Peyer's patch (tissue), 4 donors: Measurements from ENCODE around the gene GUCY2D. TPM values are rescaled to one million over a fixed set of nuclear protein-coding genes. Genes with fewer than 3 reads are reported as not detected.

Experiments used
- DNase-seq, 3 donors: peaks; one replicate each; pipeline ENCODE4 v3.0.0-alpha.2; 2017 to 2019
- H3K27ac ChIP-seq, 4 donors: fragments of 200-600 bp; sonication (generic); one replicate each; pipeline ENCODE4 v1.5.1; 2016 to 2019
- H3K27me3 ChIP-seq, 2 donors: fragments of 200-600 bp; sonication (generic); one replicate each; pipeline ENCODE4 v1.5.1; 2019
- H3K36me3 ChIP-seq, 3 donors: fragments of 200-600 bp; sonication (generic); one replicate each; pipeline ENCODE4 v1.5.1; 2016 to 2019
- H3K4me1 ChIP-seq, 4 donors: fragments of 200-600 bp; sonication (generic); one replicate each; pipeline ENCODE4 v1.5.1; 2016 to 2019
- H3K4me3 ChIP-seq, 4 donors: fragments of 200-600 bp; sonication (generic); 1 replicate in 3 of 4; 2 replicates in 1 of 4; pipeline ENCODE4 v1.5.1; 2016 to 2019; ENCODE audit warnings: mild to moderate bottlenecking in 1 of 4
- H3K9me3 ChIP-seq, 4 donors: fragments of 200-600 bp; sonication (generic); one replicate each; pipeline ENCODE4 v1.5.1; 2016 to 2019; ENCODE audit warnings: mild to moderate bottlenecking in 1 of 4
- POLR2A ChIP-seq, 2 donors: fragments of 450-650 bp; IDR thresholded peaks; one replicate each; pipeline ENCODE4 v1.5.1; 2017; ENCODE audit warnings: antibody characterized with exemption in 2 of 2, mild to moderate bottlenecking in 2 of 2, moderate library complexity in 2 of 2
- total RNA-seq, 4 donors: library from RNA; depleted of rRNA; stranded (reverse); fragments of >200 nt; gene quantifications; one replicate each; pipeline ENCODE4 v1.1.0, GENCODE V29; 2016
- TF ChIP-seq, protein P1 (sequence below), 6 experiments: fragments of 450-650 bp in 4 of 6; fragments of 200-600 bp in 2 of 6; sonication (generic) in 1 of 6; IDR thresholded peaks; one replicate each; pipeline ENCODE4 v1.5.1; 2017 to 2019; ENCODE audit warnings: antibody characterized with exemption in 6 of 6, mild to moderate bottlenecking in 3 of 6, moderate library complexity in 1 of 6

GUCY2D gene
- total RNA-seq, 4 donors from 2014 or later = not detected

DNA sequence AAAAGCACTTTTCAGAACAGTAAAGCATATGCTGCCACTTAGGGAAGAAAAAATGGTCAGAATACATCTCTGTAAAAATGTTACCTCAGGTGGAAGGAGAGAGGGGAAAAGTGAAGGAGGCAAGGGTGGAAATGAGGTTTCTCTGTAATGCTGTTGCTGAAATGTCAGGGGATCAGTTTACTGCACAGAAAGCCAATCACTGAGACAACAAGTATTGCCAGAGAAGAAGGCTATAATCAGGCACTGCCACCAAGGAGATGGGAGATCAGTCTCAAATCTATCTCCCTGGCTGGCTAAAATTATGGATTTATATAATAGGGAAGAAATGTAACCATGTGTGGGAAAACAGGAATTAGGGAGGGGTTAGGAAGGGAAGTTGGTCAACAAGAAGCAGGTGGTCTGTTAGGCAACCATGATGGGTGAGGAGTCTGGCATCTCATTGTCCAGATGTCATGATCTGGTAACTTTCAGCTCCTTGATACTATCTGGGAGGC, 27.7 kb upstream of the GUCY2D start:
- Histone ChIP-seq H3K36me3 (no peaks in the 10 kb centered on the region), H3K4me3 (no peak overlapping the region), H3K4me1 (no peaks in the 10 kb centered on the region), H3K27ac (no peak overlapping the region), H3K9me3 (peaks cover 0 to 12% (median 5%) of the 10 kb centered on the region in 4 donors), H3K27me3 (no peaks in the 10 kb centered on the region)
- DNase-seq = no peak
- TF ChIP-seq, protein P1, sequence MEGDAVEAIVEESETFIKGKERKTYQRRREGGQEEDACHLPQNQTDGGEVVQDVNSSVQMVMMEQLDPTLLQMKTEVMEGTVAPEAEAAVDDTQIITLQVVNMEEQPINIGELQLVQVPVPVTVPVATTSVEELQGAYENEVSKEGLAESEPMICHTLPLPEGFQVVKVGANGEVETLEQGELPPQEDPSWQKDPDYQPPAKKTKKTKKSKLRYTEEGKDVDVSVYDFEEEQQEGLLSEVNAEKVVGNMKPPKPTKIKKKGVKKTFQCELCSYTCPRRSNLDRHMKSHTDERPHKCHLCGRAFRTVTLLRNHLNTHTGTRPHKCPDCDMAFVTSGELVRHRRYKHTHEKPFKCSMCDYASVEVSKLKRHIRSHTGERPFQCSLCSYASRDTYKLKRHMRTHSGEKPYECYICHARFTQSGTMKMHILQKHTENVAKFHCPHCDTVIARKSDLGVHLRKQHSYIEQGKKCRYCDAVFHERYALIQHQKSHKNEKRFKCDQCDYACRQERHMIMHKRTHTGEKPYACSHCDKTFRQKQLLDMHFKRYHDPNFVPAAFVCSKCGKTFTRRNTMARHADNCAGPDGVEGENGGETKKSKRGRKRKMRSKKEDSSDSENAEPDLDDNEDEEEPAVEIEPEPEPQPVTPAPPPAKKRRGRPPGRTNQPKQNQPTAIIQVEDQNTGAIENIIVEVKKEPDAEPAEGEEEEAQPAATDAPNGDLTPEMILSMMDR (IDR thresholded peaks at IDR 0.05) = no peak
- no peak for TF ChIP-seq POLR2A (IDR thresholded peaks at IDR 0.05)

DNA sequence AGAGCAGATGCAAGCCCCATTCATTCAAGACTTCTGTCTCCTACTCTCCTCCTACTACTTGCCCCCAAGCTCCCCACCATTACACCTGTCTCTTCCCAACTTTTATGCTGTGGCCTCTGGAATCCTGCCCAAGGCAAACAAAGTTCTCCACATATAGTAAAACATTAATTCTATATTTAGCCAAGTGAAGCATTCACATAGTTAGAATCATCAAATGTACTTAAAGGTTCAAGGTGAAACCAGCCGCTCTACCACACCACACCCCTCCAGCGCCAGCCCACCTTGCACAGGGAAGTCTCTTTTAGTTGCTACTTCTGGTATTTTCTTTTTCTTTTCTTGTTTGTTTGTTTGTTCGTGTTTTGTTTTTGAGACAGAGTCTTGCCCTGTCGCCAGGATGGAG, 25.4 kb upstream of the GUCY2D start:
- H3K27me3 ChIP-seq = no peaks in the 10 kb centered on the region
- TF ChIP-seq POLR2A (IDR thresholded peaks at IDR 0.05) = no peak
- TF ChIP-seq, protein P1 (IDR thresholded peaks at IDR 0.05) = no peak
- no peak overlapping the region for H3K4me3 ChIP-seq
- no peak overlapping the region for H3K27ac ChIP-seq
- no peak for DNase-seq
- no peaks in the 10 kb centered on the region for H3K36me3 ChIP-seq
- H3K9me3 ChIP-seq = peaks cover 0 to 12% (median 5%) of the 10 kb centered on the region in 4 donors
- no peaks in the 10 kb centered on the region for H3K4me1 ChIP-seq

DNA sequence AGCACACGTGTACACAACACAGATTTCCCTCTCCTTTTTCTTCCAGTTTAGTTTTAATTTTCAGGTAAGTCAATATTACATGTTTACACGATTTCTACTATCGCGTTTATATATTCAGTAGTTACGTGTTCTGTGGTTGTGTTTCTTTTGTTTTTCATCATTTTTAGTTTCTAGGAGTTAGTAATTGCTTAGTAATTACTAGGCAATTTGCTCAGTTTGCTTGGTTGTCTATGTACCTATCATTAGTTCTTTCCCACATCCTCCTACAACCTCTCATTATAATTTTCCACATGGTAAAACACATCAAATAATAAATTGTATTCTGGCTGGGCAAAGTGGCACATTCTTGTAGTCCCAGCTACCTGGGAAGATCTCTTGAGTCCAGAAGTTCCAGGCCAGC, 24.6 kb upstream of the GUCY2D start:
- no peaks in the 10 kb centered on the region for H3K27me3 ChIP-seq

DNA sequence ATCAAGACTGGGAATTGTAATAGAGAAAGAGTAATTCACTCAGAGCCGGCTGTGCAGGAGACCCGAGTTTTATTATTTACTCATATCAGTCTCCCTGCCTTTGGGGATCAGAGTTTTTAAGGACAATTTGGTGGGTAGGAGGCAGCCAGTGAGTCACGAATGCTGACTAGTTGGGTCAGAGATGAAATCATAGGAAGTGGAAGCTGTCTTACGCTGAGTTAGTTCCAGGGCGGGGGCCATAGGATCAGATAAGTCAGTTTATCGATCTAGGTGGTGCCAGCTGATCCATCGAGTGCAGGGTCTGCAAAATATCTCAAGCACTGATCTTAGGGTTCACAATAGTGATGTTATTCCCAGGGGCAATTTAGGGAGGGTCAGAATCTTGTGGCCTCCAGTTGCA, 20.2 kb upstream of the GUCY2D start:
- H3K9me3 ChIP-seq = no peaks in the 10 kb centered on the region
- no peak for TF ChIP-seq POLR2A (IDR thresholded peaks at IDR 0.05)
- TF ChIP-seq, protein P1 (IDR thresholded peaks at IDR 0.05) = no peak
- no peak for DNase-seq
- no peaks in the 10 kb centered on the region for H3K27me3 ChIP-seq
- H3K4me3 ChIP-seq = no peak overlapping the region
- no peaks in the 10 kb centered on the region for H3K36me3 ChIP-seq
- H3K4me1 ChIP-seq = no peaks in the 10 kb centered on the region
- H3K27ac ChIP-seq = no peak overlapping the region

More for the DNA sequence above, 24.6 kb upstream of the GUCY2D start:
- Histone ChIP-seq H3K9me3 (peaks cover 0 to 12% (median 5%) of the 10 kb centered on the region in 4 donors), H3K4me1 (no peaks in the 10 kb centered on the region), H3K27ac (no peak overlapping the region), H3K4me3 (no peak overlapping the region), H3K36me3 (no peaks in the 10 kb centered on the region)
- DNase-seq = no peak
- TF ChIP-seq, protein P1 (IDR thresholded peaks at IDR 0.05) = no peak
- no peak for TF ChIP-seq POLR2A (IDR thresholded peaks at IDR 0.05)

DNA sequence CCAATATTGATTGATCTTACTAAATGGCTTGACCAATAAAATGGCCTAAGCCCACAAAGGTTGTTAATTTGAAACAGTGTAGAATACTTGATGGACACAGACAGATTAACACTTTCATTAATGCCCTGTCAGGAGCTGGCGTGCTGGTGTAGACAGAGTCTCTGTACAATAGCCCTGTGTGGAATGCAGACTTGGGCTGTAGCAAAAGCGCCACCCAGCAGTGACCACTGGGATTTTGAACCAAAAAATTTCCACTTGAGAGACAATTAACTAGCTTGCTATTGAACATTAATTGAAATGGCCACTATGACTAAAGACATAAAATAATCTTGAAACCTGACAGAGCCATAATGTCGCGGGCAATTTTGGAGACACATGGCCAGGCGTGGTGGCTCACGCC, 19.7 kb upstream of the GUCY2D start:
- H3K4me3 ChIP-seq = no peak overlapping the region
- H3K27me3 ChIP-seq = no peaks in the 10 kb centered on the region
- no peak for DNase-seq
- H3K9me3 ChIP-seq = no peaks in the 10 kb centered on the region
- H3K4me1 ChIP-seq = no peaks in the 10 kb centered on the region
- no peak overlapping the region for H3K27ac ChIP-seq
- no peaks in the 10 kb centered on the region for H3K36me3 ChIP-seq
- no peak for TF ChIP-seq POLR2A (IDR thresholded peaks at IDR 0.05)
- TF ChIP-seq, protein P1 (IDR thresholded peaks at IDR 0.05) = no peak

DNA sequence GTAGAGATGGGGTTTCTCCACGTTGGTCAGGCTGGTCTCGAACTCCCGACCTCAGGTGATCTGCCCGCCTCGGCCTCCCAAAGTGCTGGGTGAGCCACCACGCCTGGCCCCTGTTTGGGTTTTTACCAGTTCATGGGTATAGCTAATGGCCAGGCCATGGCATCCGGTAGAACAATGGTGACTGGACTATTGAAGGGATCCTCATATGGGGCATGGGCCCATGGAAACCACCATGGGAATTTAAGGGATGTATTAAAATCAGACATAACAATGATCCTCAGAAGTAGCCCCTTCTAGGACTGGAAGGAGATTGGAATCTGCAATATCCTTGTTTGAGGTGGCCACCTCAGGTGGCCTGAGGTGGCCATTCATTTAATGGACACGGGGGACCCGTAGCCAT, 17.5 kb upstream of the GUCY2D start:
- DNase-seq = no peak
- H3K9me3 ChIP-seq = no peaks in the 10 kb centered on the region
- H3K4me3 ChIP-seq = no peak overlapping the region
- no peak overlapping the region for H3K27ac ChIP-seq
- H3K4me1 ChIP-seq = peaks cover 0 to 4% (median 1%) of the 10 kb centered on the region in 4 donors
- no peaks in the 10 kb centered on the region for H3K36me3 ChIP-seq
- TF ChIP-seq, protein P1 (IDR thresholded peaks at IDR 0.05) = no peak
- no peak for TF ChIP-seq POLR2A (IDR thresholded peaks at IDR 0.05)
- H3K27me3 ChIP-seq = no peaks in the 10 kb centered on the region
